Mesothelial cell of epicardium (in vitro differentiated cells): Measurements from ENCODE around the gene FLYWCH2. TPM values are rescaled to one million over a fixed set of nuclear protein-coding genes. Genes with fewer than 3 reads are reported as not detected.

Experiments
- DNase-seq, 2 experiments: peaks; one replicate each; pipeline ENCODE4 v3.0.0; 2021; ENCODE audit warnings: low spot score in 2 of 2; ENCODE audit not compliant: unreplicated experiment in 2 of 2
- H3K27ac Mint-ChIP-seq: 2 replicates; pipeline ENCODE4 v1.8.0; 2021; ENCODE audit warnings: mixed read lengths
- H3K27me3 Mint-ChIP-seq: 2 replicates; pipeline ENCODE4 v1.8.0; 2021; ENCODE audit warnings: low read depth, mixed read lengths
- H3K36me3 Mint-ChIP-seq: 2 replicates; pipeline ENCODE4 v1.8.0; 2021; ENCODE audit warnings: mixed read lengths
- H3K4me1 Mint-ChIP-seq: 2 replicates; pipeline ENCODE4 v1.8.0; 2021; ENCODE audit warnings: mixed read lengths
- H3K4me3 Mint-ChIP-seq: 2 replicates; pipeline ENCODE4 v1.8.0; 2021; ENCODE audit warnings: mild to moderate bottlenecking, moderate library complexity, mixed read lengths
- H3K9me3 Mint-ChIP-seq: 2 replicates; pipeline ENCODE4 v1.8.0; 2021; ENCODE audit warnings: mixed read lengths
- total RNA-seq: library from RNA; stranded (reverse); gene quantifications from 3 replicates; pipeline ENCODE4 v1.2.1, GENCODE V29; 2021
- TF ChIP-seq, protein P1 (sequence below): fragments of 200-600 bp; sonication (generic); IDR thresholded peaks from one replicate; pipeline ENCODE4 v1.5.0; 2021; ENCODE audit warnings: antibody characterized with exemption; ENCODE audit not compliant: unreplicated experiment

Gene FLYWCH2, protein sequence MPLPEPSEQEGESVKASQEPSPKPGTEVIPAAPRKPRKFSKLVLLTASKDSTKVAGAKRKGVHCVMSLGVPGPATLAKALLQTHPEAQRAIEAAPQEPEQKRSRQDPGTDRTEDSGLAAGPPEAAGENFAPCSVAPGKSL
- total RNA-seq: 26.3 to 28.6 TPM (median 28.3 TPM) in 3 replicates

DNA sequence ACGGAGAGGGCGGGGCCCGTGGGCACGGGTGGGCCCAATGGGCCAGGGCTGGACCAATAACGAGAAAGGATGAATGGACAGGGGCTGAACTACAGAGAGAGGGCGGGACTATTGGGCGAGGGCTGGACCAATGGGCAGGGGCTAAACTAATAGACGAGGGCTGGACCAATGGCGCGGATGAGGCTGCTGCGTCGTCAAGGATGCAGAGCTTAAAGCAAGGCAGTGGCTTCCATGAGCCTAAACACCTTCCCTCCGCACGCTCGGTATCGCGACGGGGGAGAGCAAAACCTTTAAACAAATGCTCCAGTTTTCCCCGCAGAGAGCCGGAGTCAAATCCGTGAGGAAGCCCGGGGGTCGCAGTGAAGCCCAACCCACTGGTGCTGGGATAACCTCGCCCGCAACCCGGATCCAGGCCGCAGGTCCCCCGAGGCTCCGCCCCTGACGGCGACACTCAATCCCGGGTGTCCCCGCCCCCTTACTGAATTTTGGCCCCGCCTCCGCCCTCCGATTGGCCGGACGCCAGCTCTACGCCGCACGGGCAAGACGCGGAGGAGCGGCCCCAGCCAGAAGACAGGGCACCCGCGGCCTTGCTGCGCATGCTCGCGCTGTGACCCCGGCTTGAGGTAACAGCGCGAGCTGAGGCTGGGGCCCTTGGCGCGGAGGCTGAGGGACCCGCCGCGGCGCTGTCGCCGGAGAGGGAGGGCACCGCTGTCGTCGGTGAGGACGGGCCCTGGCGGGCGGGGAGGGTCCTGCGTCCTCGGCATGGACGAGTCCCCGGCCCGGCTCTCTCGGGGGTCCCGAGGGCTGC is at the start of gene FLYWCH2:
TSS of gene FLYWCH2 (plus strand) at position 566 of the 808 bp plus-strand sequence. CDS start 13,235 bp downstream, outside the sequence.
- Mint-ChIP-seq H3K9me3 (peaks cover 5% of the 10 kb centered on the region), H3K36me3 (peaks cover 7% of the 10 kb centered on the region), H3K4me3 (peak within 1 kb of the TSS; percentile 88), H3K27me3 (peaks cover 6% of the 10 kb centered on the region), H3K4me1 (peaks cover 8% of the 10 kb centered on the region), H3K27ac (peak within 1 kb of the TSS; percentile 98)
- DNase-seq: peak; percentile 98 to 100
- TF ChIP-seq, protein P1, sequence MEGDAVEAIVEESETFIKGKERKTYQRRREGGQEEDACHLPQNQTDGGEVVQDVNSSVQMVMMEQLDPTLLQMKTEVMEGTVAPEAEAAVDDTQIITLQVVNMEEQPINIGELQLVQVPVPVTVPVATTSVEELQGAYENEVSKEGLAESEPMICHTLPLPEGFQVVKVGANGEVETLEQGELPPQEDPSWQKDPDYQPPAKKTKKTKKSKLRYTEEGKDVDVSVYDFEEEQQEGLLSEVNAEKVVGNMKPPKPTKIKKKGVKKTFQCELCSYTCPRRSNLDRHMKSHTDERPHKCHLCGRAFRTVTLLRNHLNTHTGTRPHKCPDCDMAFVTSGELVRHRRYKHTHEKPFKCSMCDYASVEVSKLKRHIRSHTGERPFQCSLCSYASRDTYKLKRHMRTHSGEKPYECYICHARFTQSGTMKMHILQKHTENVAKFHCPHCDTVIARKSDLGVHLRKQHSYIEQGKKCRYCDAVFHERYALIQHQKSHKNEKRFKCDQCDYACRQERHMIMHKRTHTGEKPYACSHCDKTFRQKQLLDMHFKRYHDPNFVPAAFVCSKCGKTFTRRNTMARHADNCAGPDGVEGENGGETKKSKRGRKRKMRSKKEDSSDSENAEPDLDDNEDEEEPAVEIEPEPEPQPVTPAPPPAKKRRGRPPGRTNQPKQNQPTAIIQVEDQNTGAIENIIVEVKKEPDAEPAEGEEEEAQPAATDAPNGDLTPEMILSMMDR: no peak

DNA sequence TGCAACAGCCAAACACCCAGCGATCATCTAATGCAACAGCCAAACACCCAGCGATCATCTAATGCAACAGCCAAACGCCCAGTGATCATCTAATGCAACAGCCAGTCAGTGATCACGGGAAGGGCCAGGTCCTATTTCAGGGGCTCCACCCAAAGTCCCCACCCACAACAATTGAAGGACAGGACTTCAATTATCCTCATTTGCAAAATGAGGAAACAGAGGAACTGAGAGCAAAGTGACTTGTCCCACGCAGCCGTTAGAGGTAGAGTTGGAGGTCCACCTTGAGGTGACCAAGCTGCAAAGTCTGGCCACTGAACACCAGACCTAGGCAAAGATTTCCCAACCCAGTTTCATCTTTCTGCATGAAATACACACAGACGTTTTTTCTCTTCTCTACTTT is 49.2 kb upstream of the FLYWCH2 start:
- H3K27me3 Mint-ChIP-seq: peaks cover 20% of the 10 kb centered on the region
- no peak overlapping the region for H3K27ac Mint-ChIP-seq
- H3K4me3 Mint-ChIP-seq: no peak overlapping the region
- no peaks in the 10 kb centered on the region for H3K36me3 Mint-ChIP-seq
- H3K9me3 Mint-ChIP-seq: no peaks in the 10 kb centered on the region
- H3K4me1 Mint-ChIP-seq: peaks cover 12% of the 10 kb centered on the region
- DNase-seq: no peak
- TF ChIP-seq, protein P1: no peak

DNA sequence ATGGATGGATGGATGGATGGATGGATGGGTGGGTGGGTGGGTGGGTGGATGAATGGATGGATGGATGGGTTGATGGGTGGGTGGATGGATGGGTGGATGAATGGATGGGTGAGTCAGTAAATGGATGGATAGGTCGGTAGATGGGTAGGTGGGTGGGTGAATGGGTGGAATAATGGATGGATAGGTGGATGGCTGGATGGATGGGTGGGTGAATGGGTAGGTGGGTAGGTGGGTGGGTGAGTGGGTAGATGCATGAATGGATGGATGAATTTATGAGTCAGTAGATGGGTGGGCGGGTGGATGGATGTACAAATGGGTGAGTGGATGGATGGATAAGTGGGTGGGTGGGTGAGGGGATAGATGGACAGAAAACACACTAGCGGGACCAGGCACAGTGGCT is 48.0 kb upstream of the FLYWCH2 start:
- Mint-ChIP-seq H3K4me1 (peaks cover 12% of the 10 kb centered on the region), H3K27me3 (peaks cover 20% of the 10 kb centered on the region)
- TF ChIP-seq, protein P1: no peak

DNA sequence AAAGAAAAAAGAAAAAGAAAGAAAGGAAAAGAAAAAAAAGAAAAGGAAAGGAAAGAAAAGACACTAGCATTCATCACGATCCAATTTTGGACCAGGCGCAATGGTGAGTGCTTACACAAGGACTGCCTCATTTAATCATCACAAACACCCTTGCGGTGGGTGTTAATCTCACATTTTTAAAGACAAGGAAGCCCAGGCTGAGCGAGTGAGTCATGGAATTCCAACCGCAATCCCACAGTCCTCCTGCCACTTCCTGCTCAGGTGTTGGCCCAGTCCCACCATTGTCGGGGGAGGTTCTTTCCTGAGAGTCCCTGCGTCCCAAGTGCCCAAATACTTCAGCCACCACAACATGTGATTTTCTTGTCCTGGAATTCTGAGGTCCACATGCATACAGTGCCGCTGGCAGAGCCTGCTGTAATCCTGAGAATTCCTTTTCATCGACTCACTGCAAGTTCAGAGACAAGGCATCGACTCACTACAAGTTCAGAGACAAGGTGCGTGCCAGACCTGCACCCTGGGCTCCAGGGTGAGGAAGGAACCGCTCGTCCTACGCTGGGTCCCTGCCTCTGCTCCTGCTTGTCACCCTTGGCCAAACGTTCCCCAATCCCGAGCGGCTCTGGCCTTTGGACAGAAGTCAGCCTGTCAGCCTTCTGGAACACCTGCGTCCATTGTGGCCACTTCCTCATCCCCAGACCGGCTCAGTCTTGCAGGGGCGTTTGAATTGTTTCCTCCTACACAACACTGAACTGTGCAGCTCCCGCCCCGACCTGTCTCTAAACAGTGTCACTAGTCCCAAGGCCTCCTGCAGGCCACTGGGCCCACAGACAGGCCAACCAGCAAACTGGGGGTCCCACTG is 47.1 kb upstream of the FLYWCH2 start:
- H3K27ac Mint-ChIP-seq: peak overlapping the region; percentile 44
- no peaks in the 10 kb centered on the region for H3K9me3 Mint-ChIP-seq
- no peak for DNase-seq

More for the DNA sequence above, 48.0 kb upstream of the FLYWCH2 start:
- Mint-ChIP-seq H3K27ac (no peak overlapping the region), H3K36me3 (no peaks in the 10 kb centered on the region), H3K4me3 (no peak overlapping the region), H3K9me3 (no peaks in the 10 kb centered on the region)
- DNase-seq: no peak

More for the DNA sequence above, 47.1 kb upstream of the FLYWCH2 start:
- Mint-ChIP-seq H3K27me3 (peaks cover 20% of the 10 kb centered on the region), H3K4me3 (no peak overlapping the region), H3K36me3 (no peaks in the 10 kb centered on the region), H3K4me1 (peaks cover 12% of the 10 kb centered on the region)
- TF ChIP-seq, protein P1: no peak
